GM12878 (cell line): Measurements from ENCODE around the gene VWA5B2. TPM values are rescaled to one million over a fixed set of nuclear protein-coding genes. Genes with fewer than 3 reads are reported as not detected.

Experiments
- BHLHE40 ChIP-seq, 2 experiments: fragments of 450-650 bp in 1 of 2; IDR thresholded peaks; 2 replicates each; pipeline ENCODE4 v1.6.1; 2011 to 2017; ENCODE audit warnings: low read depth in 2 of 2, borderline replicate concordance in 1 of 2, improper control_type of control experiment in 1 of 2, low read length in 1 of 2, mild to moderate bottlenecking in 1 of 2
- CHD2 ChIP-seq: IDR thresholded peaks from 2 replicates; pipeline ENCODE4 v1.6.1; 2011; ENCODE audit warnings: low read depth, low read length, improper control_type of control experiment, borderline replicate concordance
- CREB1 ChIP-seq: IDR thresholded peaks from 2 replicates; pipeline ENCODE4 v1.6.1; 2012; ENCODE audit warnings: low read depth, mild to moderate bottlenecking, inconsistent platforms
- FOXK2 ChIP-seq: fragments of 450-650 bp; IDR thresholded peaks from 2 replicates; pipeline ENCODE4 v1.6.1; 2017; ENCODE audit warnings: mild to moderate bottlenecking, moderate library complexity
- GABPA ChIP-seq: IDR thresholded peaks from 2 replicates; pipeline ENCODE4 v1.6.1; 2014; ENCODE audit warnings: antibody characterized with exemption, low read depth, mild to moderate bottlenecking, inconsistent platforms
- HCFC1 ChIP-seq: fragments of 150-350 bp; IDR thresholded peaks from 2 replicates; pipeline ENCODE4 v1.6.1; 2014; ENCODE audit warnings: low read length
- RAD21 ChIP-seq: IDR thresholded peaks from 2 replicates; pipeline ENCODE4 v1.6.1; 2011; ENCODE audit warnings: mild to moderate bottlenecking, low read depth, low read length, moderate library complexity; ENCODE audit not compliant: insufficient read depth
- RFX5 ChIP-seq: IDR thresholded peaks from 2 replicates; pipeline ENCODE4 v1.6.1; 2011; ENCODE audit warnings: low read depth, low read length, improper control_type of control experiment
- SIX5 ChIP-seq: IDR thresholded peaks from 2 replicates; pipeline ENCODE4 v1.6.1; 2011; ENCODE audit warnings: mild to moderate bottlenecking, low read depth, low read length, moderate library complexity; ENCODE audit not compliant: severe bottlenecking
- TAF1 ChIP-seq: IDR thresholded peaks from 2 replicates; pipeline ENCODE4 v1.6.1; 2011; ENCODE audit warnings: mild to moderate bottlenecking, low read depth, low read length, borderline replicate concordance
- polyA plus RNA-seq, 11 experiments: library from polyadenylated mRNA; depleted of rRNA in 4 of 11; unstranded in 6 of 11; stranded (reverse) in 5 of 11; fragments of >200 nt; fragmentation: Nextera tagmentation in 4 of 11; fragmentation: Illumina TruSeq in 1 of 11; extraction: Ambion mirVana in 4 of 11; extraction: Trizol in 1 of 11; gene quantifications; 1 replicate in 1 of 11; 2 replicates in 10 of 11; pipeline versions ENCODE4 v1.2.1 to v1.2.3, GENCODE V29; 2011 to 2016; ENCODE audit warnings: inconsistent platforms in 2 of 11, missing spikeins in 2 of 11, low read depth in 1 of 11
- total RNA-seq, 4 experiments: library from RNA; depleted of rRNA in 3 of 4; stranded (reverse); fragments of >200 nt in 3 of 4; fragmentation: Illumina TruSeq in 1 of 4; extraction: Trizol in 1 of 4; gene quantifications; 2 replicates each; pipeline versions ENCODE4 v1.2.1 to v1.2.3, GENCODE V29; 2013 to 2021
- TF ChIP-seq, protein P1 (sequence below): fragments of 450-650 bp; formaldehyde crosslinking; IDR thresholded peaks from 2 replicates; pipeline ENCODE4 v1.5.0; 2022; ENCODE audit warnings: mild to moderate bottlenecking, missing genetic modification characterization

Gene VWA5B2
- total and polyA plus RNA-seq, 10 of the 15 experiments (the other 5 are each of a cell fraction or from before 2014, with no cell fraction given) = 0.03 to 0.09 TPM; not detected in 8

DNA sequence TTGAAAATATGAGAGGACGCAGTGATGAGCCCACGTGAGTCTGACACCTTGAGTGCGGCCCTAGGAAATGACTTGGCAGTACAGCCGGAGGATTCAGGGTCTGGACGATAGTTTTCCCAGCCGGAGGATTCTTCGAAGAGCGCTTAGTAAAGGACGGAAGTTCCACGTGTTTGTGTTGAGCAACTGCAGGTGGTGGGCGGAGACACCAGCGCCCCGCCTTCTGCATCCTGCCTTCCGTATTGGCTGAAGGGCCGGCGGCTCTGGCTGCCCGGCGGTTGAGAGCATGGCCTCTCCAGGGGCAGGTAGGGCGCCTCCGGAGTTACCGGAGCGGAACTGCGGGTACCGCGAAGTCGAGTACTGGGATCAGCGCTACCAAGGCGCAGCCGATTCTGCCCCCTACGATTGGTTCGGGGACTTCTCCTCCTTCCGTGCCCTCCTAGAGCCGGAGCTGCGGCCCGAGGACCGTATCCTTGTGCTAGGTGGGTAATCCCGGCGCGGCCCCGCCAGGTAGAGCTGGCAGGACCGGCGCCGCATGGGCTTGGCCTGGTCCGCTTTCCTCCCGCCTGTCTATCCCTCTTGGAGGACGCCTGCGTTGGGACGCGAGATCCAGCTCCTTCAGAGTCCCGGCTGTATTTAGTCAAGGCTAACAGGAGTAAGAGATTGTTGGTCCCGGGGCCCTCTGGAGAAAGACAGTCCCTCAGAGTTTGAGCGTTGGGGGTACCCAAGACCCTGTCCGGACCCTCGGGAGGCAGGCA is 20.2 kb downstream of the VWA5B2 start, which contains the start of gene EEF1AKMT4 (continued):
- TF ChIP-seq CREB1 (0 out of 2 replicates have a peak, but pooled peaks have one; percentile 38), CHD2 (0 out of 2 replicates have a peak, but pooled peaks have one; percentile 17), RAD21 (no peak), RFX5 (0 out of 2 replicates have a peak, but pooled peaks have one; percentile 44), SIX5 (peak; percentile 18), TAF1 (peak; percentile 53), BHLHE40 (IDR thresholded peaks at IDR 0.05; ENCODE audit: borderline replicate concordance in 1 of 2, low read depth in 2 of 2, low read length in 1 of 2) (peak; percentile 63 to 70; a peak in 3 of 4 replicates), GABPA (peak; percentile 89), HCFC1 (peak; percentile 62), FOXK2 (peak; percentile 87)
- TF ChIP-seq, protein P1, sequence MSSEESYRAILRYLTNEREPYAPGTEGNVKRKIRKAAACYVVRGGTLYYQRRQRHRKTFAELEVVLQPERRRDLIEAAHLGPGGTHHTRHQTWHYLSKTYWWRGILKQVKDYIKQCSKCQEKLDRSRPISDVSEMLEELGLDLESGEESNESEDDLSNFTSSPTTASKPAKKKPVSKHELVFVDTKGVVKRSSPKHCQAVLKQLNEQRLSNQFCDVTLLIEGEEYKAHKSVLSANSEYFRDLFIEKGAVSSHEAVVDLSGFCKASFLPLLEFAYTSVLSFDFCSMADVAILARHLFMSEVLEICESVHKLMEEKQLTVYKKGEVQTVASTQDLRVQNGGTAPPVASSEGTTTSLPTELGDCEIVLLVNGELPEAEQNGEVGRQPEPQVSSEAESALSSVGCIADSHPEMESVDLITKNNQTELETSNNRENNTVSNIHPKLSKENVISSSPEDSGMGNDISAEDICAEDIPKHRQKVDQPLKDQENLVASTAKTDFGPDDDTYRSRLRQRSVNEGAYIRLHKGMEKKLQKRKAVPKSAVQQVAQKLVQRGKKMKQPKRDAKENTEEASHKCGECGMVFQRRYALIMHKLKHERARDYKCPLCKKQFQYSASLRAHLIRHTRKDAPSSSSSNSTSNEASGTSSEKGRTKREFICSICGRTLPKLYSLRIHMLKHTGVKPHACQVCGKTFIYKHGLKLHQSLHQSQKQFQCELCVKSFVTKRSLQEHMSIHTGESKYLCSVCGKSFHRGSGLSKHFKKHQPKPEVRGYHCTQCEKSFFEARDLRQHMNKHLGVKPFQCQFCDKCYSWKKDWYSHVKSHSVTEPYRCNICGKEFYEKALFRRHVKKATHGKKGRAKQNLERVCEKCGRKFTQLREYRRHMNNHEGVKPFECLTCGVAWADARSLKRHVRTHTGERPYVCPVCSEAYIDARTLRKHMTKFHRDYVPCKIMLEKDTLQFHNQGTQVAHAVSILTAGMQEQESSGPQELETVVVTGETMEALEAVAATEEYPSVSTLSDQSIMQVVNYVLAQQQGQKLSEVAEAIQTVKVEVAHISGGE = peak; percentile 88
- TF ChIP-seq, all 136 proteins: peak for 33
